ENCODE measurements around the gene ANKS1B.

GRCh38 chr12:98772818-98773217 lies 1211.9 kb downstream of the ANKS1B start:
- TF ChIP-seq MXI1 (IDR thresholded peaks at IDR 0.05; ENCODE audit: low read depth, low read length) (no peak), SKIL (IDR thresholded peaks at IDR 0.05; ENCODE audit: low read depth, poor library complexity, severe bottlenecking) (no peak), NKRF (conservative IDR thresholded peaks at IDR 0.05) (no peak), CTCF (IDR thresholded peaks at IDR 0.05 in 2 of 3, conservative IDR thresholded peaks at IDR 0.05 in 1 of 3; ENCODE audit: control insufficient read depth in 2 of 3, extremely low read depth in 1 of 3, insufficient read depth in 1 of 3, low read depth in 3 of 3, low read length in 3 of 3) (no peak), POLR2A (IDR thresholded peaks at IDR 0.05; ENCODE audit: low read depth, low read length) (no peak), IKZF2 (IDR thresholded peaks at IDR 0.05) (no peak), CEBPZ (IDR thresholded peaks at IDR 0.05; ENCODE audit: low read depth, low read length) (no peak), EP300 (IDR thresholded peaks at IDR 0.05; ENCODE audit: borderline replicate concordance in 1 of 2, control insufficient read depth in 1 of 2, low read depth in 2 of 2, low read length in 2 of 2) (no peak), ZBTB40 (IDR thresholded peaks at IDR 0.05; ENCODE audit: borderline replicate concordance) (no peak), ZNF274 (IDR thresholded peaks at IDR 0.05; ENCODE audit: insufficient read depth, insufficient read length) (no peak), RUNX3 (IDR thresholded peaks at IDR 0.05; ENCODE audit: low read length) (no peak)
